Heart right ventricle (tissue), 16 donors: ENCODE measurements around the gene SIAH3. TPM values are rescaled to one million over a fixed set of nuclear protein-coding genes. Genes with fewer than 3 reads are reported as not detected.

Source experiments
- ATAC-seq, 8 donors: fragments of 200-7000 bp; cut with Tn5 transposase; one replicate each; pipeline ENCODE4 v1.9.1; 2020; ENCODE audit warnings: mild to moderate bottlenecking in 8 of 8, moderate library complexity in 8 of 8, moderate number of reproducible peaks in 1 of 8
- DNase-seq, 2 donors: peaks; one replicate each; pipeline ENCODE4 v3.0.0-alpha.2; 2020
- H3K27ac ChIP-seq, 10 donors: fragments of 200-600 bp; sonication (generic) in 2 of 10; one replicate each; pipeline versions ENCODE4 v1.5.0 to v1.8.0; 2020 to 2022; ENCODE audit warnings: mild to moderate bottlenecking in 3 of 10
- H3K27me3 ChIP-seq, 7 donors: fragments of 200-600 bp; one replicate each; pipeline ENCODE4 v1.8.0; 2021 to 2022; ENCODE audit warnings: mild to moderate bottlenecking in 2 of 7
- H3K36me3 ChIP-seq, 9 donors: fragments of 200-600 bp; sonication (generic) in 1 of 9; one replicate each; pipeline versions ENCODE4 v1.5.0 to v1.8.0; 2020 to 2022; ENCODE audit warnings: mild to moderate bottlenecking in 2 of 9
- H3K4me1 ChIP-seq, 9 donors: fragments of 200-600 bp; sonication (generic) in 1 of 9; one replicate each; pipeline versions ENCODE4 v1.5.0 to v1.8.0; 2020 to 2022; ENCODE audit warnings: mild to moderate bottlenecking in 4 of 9
- H3K4me3 ChIP-seq, 10 donors: fragments of 200-600 bp; sonication (generic) in 2 of 10; one replicate each; pipeline versions ENCODE4 v1.5.0 to v1.8.0; 2020 to 2022; ENCODE audit warnings: mild to moderate bottlenecking in 7 of 10, moderate library complexity in 2 of 10
- H3K9me3 ChIP-seq, 11 donors: fragments of 200-600 bp in 10 of 11; sonication (generic) in 2 of 11; one replicate each; pipeline versions ENCODE4 v1.5.0 to v1.8.0; 2013 to 2022; ENCODE audit warnings: mild to moderate bottlenecking in 2 of 11, control low read depth in 1 of 11, moderate library complexity in 1 of 11
- CTCF ChIP-seq, 9 donors: fragments of 200-600 bp; sonication (generic) in 2 of 9; IDR thresholded peaks; one replicate each; pipeline versions ENCODE4 v1.5.0 to v1.8.0; 2021 to 2022; ENCODE audit warnings: antibody characterized with exemption in 9 of 9, mild to moderate bottlenecking in 5 of 9, moderate library complexity in 1 of 9
- WGBS, 2 donors: extraction: QIAGEN DNeasy Blood & Tissue Kit; methylation state at CpG; one replicate each; pipeline ENCODE4 v1.1.7; 2013; ENCODE audit warnings: inconsistent platforms in 1 of 2; 5-methylcytosine and 5-hydroxymethylcytosine counted together
- intact Hi-C, 10 donors: fragments of 100-400 bp; cut with DNase I; formaldehyde crosslinking; loops; one replicate each; pipeline versions ENCODE4 v1.11.1 to v1.14.2; 2022
- polyA plus RNA-seq, 2 donors: library from polyadenylated mRNA; stranded (reverse); fragments of 200-250 nt; gene quantifications; one replicate each; pipeline ENCODE4 v1.2.3, GENCODE V29; 2013
- total RNA-seq, 10 donors: library from RNA; stranded (reverse); fragmentation: NEBNext Ultra II Directional in 3 of 10; extraction: Animal tissue kit (Norgen Biotek cat#: 25700) in 3 of 10; gene quantifications; one replicate each; pipeline versions ENCODE4 v1.2.1 to v1.2.4, GENCODE V29; 2021 to 2023
- donor health status: Arrhythmogenic right ventricular cardiomyopathy.
- donor health status: ischemic (EF 13 %, LVEDD 7.1; RV severe dilation, severe dysfunction).
- donor health status: healthy with polysubstance abuse.
- donor health status: DM: no; HTN: yes; CAD: no.
- donor health status: DM: no; HTN: no; CAD: no.
- donor health status: ischemic (EF 25% LVEDD 6.9; RV normal size, moderate dysfunction).
- donor health status: ischemic (EF 25% LVEDD 5.7; RV mildly dilated, moderate dysfunction).
- donor health status: healthy.
- donor health status: DM: yes; HTN: yes; CAD: no.
- donor health status: Ischemic cardiomyopathy.
- donor health status: ischemic (EF 35%, LVEDD 5.7; RV mildly dilated, moderate dysfunction).
- donor health status: nonischemic (EF 11% LVEDD 7.7; RV severe dilation, severe dysfunction).
- donor health status: DM: yes; HTN: yes; CAD: no.
- donor health status: PGD.
- donor health status: ischemic (EF 29% LVEDD 5.4; RV normal size, mild dysfunction).
- donor health status: nonischemic (EF 23%, LVEDD 6.1; RV moderate dilation, normal function).

Gene SIAH3
- total and polyA plus RNA-seq, 12 donors: under 0.01 to 0.10 (median 0.06) TPM; not detected in 8

GRCh38 chr13:45859705-45860104, 8.2 kb upstream of the SIAH3 start:
- peaks cover 0 to 36% (median 0%) of the 10 kb centered on the region in 7 donors for H3K27me3 ChIP-seq
- 32 to 40% methylated on average over 2 of the region's 2 CpGs for WGBS, 2 donors
- no peaks in the 10 kb centered on the region for H3K36me3 ChIP-seq
- H3K4me3 ChIP-seq: no peak overlapping the region
- no peak overlapping the region for H3K27ac ChIP-seq
- no peak for DNase-seq
- no peak for TF ChIP-seq CTCF (IDR thresholded peaks at IDR 0.05)
- ATAC-seq: no peak
- no peaks in the 10 kb centered on the region for H3K4me1 ChIP-seq
- H3K9me3 ChIP-seq: peaks cover 0 to 9% (median under 1%) of the 10 kb centered on the region in 11 donors
- intact Hi-C loops: no loop called here

- no peaks in the 10 kb centered on the region for H3K36me3 ChIP-seq
- H3K27me3 ChIP-seq: peaks cover 0 to 88% (median 45%) of the 10 kb centered on the region in 7 donors
- peaks cover 0 to 13% (median 0%) of the 10 kb centered on the region in 11 donors for H3K9me3 ChIP-seq
- H3K27ac ChIP-seq: no peak overlapping the region
- DNase-seq (no peak), ATAC-seq (no peak)
- no peak overlapping the region for H3K4me3 ChIP-seq
- intact Hi-C loops: no loop called here
- 73 to 88% methylated on average over 3 of the region's 3 CpGs for WGBS, 2 donors
- peaks cover 0 to 24% (median 13%) of the 10 kb centered on the region in 9 donors for H3K4me1 ChIP-seq
- TF ChIP-seq CTCF (IDR thresholded peaks at IDR 0.05): no peak
Observed at GRCh38 chr13:45852494-45852893, 941 bp upstream of the SIAH3 start.

- no peak overlapping the region for H3K27ac ChIP-seq
- 49 to 54% methylated on average over 7 of the region's 7 CpGs for WGBS, 2 donors
Observed at GRCh38 chr13:45851956-45852355, 403 bp upstream of the SIAH3 start.

GRCh38 chr13:45850027-45850613, 1.4 kb downstream of the SIAH3 start:
- Histone ChIP-seq H3K36me3 (no peaks in the 10 kb centered on the region), H3K27ac (no peak overlapping the region), H3K4me3 (peak overlapping the region in 6 of 10 donors; percentile 27 to 39 (median 33)), H3K4me1 (peaks cover 0 to 30% (median 13%) of the 10 kb centered on the region in 9 donors), H3K27me3 (peaks cover 0 to 85% (median 51%) of the 10 kb centered on the region in 7 donors), H3K9me3 (peaks cover 0 to 12% (median 0%) of the 10 kb centered on the region in 11 donors)
- 41 to 46% methylated on average over 16 of the region's 16 CpGs for WGBS, 2 donors
- intact Hi-C loops: no loop called here
- no peak for DNase-seq
- no peak for TF ChIP-seq CTCF (IDR thresholded peaks at IDR 0.05)
- peak in 5 of 8 donors; percentile 10 to 34 (median 19) for ATAC-seq

More at GRCh38 chr13:45851956-45852355, 403 bp upstream of the SIAH3 start:
- peaks cover 0 to 13% (median 0%) of the 10 kb centered on the region in 11 donors for H3K9me3 ChIP-seq
- no peak for TF ChIP-seq CTCF (IDR thresholded peaks at IDR 0.05)
- DNase-seq (no peak), ATAC-seq (no peak)
- H3K4me1 ChIP-seq: peaks cover 0 to 29% (median 13%) of the 10 kb centered on the region in 9 donors
- peaks cover 0 to 86% (median 48%) of the 10 kb centered on the region in 7 donors for H3K27me3 ChIP-seq
- H3K4me3 ChIP-seq: peak overlapping the region in 1 of 10 donors; percentile 22
- intact Hi-C loops: no loop called here
- no peaks in the 10 kb centered on the region for H3K36me3 ChIP-seq
